DMS53 treated with DMSO at 0.1 percent for 48 hours (cell line): ENCODE measurements around the gene FBXO45.
"Not testable (repeated sequence)": the region's sequence is repeated elsewhere in the genome, so short reads cannot be mapped to it uniquely, and the experiment has no call there.

Source experiments
- DNase-seq: peaks from one replicate; lab custom pipeline; 2025; ENCODE audit not compliant: unreplicated experiment; lab: John Stamatoyannopoulos, UW

Gene FBXO45

GRCh38 chr3:196555295-196555694, 13.2 kb upstream of the FBXO45 start:
- no peak for DNase-seq

- DNase-seq: no peak
Measured at GRCh38 chr3:196557236-196557635, 11.2 kb upstream of the FBXO45 start.

GRCh38 chr3:196558476-196558875, 10.0 kb upstream of the FBXO45 start:
- no peak for DNase-seq

- DNase-seq: no peak
Measured at GRCh38 chr3:196559826-196560225, 8.6 kb upstream of the FBXO45 start.

DNA sequence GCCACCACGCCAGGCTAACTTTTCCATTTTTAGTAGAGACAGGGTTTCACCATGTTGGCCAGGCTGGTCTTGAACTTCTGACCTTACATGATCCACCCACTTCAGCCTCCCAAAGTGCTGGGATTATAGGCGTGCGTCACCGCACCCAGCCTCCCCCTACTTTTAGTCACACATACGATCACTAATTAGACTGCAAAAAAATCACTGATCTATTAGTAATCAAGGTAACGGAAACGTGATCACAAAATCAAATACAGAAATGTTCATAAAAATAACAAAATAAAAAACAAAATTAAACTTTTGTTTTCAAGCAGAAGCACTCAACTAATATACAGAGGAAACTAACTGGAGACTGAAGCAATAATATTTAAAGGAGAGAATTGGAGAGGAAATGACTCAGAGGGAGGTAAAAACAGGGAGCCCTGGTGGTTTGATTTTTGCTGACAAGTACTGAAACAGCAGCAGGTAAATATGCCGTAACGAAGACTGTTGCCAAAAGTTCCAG, 4.7 kb upstream of the FBXO45 start:
- no peak for DNase-seq

DNA sequence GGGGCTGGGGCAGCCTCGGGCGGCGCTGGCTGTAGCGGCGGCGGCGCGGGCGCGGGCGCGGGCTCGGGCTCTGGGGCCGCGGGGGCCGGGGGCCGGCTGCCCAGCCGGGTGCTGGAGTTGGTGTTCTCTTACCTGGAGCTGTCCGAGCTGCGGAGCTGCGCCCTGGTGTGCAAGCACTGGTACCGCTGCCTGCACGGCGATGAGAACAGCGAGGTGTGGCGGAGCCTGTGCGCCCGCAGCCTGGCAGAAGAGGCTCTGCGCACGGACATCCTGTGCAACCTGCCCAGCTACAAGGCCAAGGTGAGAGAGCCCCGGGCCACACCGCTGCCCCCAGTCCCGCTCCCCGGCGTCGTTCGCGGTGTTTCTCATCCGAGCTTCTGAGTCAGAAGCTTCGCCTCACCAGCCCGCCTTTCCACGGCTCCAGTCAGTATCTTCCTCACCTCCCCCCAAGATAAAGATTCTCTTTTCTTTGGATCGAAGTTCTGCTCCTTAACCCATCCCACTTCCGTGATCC, 600 bp downstream of the FBXO45 start:
- DNase-seq: no peak

DNA sequence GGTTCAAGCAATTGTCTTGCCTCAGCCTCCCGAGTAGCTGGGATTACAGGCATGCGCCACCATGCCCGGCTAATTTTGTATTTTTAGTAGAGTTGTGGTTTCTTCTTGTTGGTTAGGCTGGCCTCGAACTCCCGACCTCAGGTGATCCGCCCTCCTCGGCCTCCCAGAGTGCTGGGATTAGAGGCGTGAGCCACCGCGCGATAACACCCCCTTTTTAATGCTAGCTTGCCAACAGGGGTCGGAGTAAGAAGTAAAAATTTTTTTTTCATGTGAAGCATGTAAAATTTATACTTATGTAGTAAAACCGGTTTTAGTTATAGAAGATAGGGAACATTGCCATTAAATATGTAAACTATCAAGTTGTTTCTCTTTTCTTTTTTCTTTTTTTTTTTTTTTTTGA, 1.9 kb downstream of the FBXO45 start:
- DNase-seq: not testable (repeated sequence)

DNA sequence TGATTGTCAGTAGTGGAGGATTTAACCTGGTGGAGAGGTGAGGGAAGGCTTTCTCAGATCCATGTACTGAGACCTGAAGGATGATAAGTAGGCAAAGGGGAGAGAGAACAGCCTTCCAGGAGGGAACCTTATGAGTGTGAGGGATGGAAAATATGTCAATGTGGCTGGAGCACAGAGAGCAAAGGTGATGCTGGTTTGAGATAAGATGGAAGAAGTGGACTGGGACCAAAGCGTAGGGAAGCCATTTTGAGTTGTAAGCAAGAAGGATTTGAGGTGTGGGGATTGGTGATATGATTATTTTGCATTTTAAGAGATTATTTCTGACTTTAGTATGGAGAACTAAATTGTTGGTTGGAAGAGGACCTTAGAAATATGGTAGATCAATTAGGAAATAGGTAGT, 3.9 kb downstream of the FBXO45 start:
- DNase-seq: no peak

DNA sequence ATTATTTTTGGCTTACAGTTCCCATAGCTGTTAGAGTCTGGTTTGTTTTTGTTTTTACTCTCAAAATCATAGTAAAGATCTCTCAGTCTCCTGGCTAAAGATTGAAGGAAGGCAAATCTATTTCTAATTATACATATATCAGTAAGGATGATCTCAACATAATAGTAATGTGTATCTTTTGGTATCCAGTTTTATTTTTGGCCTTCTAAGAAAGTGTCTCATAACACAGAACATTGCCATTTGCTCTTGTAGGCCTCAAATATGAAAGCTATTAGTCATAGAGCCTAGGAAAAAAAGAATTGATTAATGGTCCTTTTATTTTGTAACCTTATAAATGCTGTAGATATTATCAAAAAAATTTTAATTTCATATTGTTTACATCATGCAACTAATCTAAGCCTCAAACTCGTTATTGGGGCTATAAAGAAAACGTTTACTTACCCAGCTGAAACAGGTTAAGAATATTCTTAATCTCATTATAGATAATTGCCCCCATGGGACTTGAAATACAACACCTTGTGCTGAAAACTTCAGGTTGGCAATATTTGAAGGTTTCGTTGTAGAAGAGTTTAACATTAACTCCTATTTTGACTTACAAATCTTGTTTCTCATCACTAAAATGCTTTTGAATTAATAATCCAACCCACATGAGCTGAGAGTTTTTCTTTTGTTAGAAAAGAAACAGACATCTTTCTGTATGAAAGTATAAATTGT, 16.7 kb downstream of the FBXO45 start:
- no peak for DNase-seq

DNA sequence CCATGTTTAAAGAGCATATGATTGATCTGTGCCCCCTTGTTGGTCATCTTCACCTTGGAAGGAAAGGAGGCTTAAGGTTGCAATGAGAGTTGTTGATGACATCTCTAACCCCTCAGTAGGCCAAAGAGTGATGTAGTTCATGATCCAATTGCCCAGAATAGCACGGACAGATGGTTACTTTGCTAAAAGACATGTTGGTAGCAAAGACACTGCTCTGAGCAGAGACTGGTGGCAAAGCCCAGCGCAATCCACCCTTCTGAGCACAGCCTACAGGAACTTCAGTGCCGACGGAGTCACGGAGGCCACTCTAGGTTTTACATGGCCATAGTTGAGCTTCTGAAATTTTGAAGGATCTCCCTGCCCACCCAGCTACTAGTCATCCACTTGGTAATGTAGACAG, 21.8 kb downstream of the FBXO45 start:
- no peak for DNase-seq

- no peak for DNase-seq
Measured at GRCh38 chr3:196596355-196596754, 27.9 kb downstream of the FBXO45 start.

DNA sequence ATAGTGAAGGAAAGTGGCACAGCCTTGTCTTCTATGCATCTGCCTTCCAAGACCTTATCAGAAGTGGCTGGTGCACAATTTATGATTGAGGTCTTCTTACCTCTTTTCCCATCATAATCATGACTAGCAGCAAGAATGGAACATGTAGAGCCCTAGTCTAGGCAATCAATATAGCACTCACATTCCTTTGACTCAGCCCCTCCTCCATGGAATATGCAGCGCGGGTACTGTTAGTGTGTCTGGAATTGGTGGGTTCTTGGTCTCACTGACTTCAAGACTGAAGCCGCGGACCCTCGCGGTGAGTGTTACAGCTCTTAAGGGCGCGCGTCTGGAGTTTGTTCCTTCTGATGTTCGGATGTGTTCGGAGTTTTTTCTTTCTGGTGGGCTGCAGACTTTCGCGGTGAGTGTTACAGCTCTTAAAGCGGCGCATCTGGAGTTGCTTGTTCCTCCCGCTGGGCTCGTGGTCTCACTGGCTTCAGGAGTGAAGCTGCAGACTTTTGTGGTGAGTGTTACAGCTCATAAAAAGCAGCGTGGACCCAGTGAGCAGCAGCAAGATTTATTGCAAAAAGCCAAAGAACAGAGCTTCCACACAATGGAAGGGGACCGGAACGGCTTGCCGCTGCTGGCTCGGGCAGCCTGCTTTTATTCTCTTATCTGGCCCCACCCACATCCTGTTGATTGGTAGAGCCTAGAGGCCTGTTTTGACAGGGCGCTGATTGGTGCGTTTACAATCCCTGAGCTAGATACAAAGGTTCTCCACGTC, 29.7 kb downstream of the FBXO45 start:
- not testable (repeated sequence) for DNase-seq

DNA sequence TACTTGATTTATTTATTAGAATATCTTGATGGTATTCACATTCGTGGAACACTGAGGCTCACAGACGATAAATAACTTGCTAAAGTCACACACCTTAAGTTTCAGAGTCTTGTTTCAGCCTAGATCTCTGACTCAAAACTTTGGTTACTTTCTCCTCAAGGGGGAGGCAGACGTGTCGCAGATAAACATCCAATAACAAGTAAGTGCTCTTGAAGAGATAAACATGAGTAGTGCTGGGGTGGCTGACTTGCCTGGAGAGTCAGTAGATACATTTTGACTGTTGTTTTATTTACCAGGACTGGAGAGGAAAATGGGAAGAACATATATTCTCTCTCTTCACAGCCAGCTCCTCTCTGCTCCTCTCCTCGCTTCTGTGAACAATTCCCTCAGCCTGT, 31.3 kb downstream of the FBXO45 start:
- DNase-seq: no peak

- DNase-seq: no peak
Measured at GRCh38 chr3:196600359-196600758, 31.9 kb downstream of the FBXO45 start.

DNA sequence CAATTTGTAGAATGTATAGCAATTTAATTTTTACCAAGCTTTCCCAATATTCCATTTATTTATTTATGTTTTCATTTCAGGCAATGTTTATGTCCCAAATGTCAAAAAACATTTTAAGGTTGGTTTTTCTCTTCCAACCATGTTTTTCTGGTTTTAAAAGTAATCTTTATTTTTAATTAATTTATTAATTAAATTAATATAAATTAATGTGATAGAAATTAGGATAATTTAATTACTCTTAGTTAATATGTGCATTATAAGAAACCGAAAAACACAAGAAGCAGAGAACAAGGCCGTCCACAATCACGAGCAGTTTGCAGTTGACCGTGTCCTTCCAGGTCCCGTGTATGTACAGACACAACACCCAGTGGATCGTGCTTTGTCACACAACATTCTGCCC, 34.2 kb downstream of the FBXO45 start:
- DNase-seq: no peak

GRCh38 chr3:196603683-196604082, 35.2 kb downstream of the FBXO45 start:
- DNase-seq: no peak

DNA sequence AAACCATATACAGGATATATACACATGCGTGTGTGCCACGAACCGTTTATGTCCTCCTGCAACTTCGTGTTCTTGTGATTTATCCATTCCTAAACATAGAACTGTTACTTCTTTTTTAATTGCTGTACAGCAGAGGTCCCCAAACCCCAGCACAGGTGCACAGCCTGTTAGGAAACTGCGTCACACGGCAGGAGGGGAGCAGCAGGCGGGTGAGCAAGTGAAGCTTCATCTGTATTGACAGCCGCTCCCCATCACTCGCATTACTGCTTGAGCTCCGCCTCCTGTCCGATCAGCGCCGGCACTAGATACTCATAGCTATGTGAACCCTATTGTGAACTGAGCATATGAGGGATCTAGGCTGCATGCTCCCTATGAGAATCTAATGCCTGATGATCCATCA, 36.1 kb downstream of the FBXO45 start:
- DNase-seq: no peak

DNA sequence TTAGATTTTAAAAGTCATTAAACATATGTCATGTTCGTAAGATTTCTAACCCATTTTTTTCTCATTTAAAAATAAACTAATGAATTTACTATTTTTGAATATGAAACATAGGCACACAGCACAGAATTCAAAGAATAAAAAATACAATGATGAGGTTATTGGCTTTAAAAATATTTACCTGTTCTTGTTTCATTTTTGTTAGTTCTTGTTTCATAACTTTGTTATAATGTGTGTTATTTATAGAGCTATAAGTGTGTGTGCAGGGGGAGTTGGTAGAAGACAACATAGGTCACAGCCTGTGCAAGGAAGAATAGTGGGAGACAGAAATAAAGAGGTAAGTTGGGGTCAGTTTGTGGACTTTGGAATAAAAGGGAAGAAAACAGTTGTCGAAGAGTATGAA, 40.2 kb downstream of the FBXO45 start:
- DNase-seq: no peak

DNA sequence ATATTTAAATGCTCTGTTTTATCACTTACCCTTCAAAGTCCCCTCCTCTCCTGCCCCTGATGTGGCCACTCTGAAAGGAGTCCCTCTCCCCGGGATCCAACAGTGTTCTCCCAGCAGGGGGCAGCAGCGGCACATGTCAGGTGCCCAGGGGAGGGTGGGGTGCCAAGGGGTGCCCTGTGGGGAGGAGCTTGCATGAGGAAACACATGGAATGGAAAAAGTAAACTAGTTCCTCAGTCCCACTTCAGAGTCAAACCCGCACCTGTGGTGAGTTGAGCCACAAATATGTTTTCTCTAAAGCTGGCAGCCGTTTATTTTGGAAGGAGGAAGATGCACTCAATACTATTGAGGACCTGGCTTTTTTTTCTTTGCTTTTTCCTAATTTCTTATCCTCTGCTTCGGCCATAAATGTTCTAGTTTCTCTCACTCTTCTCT, 40.9 kb downstream of the FBXO45 start:
- DNase-seq: peak; percentile 41

- DNase-seq: no peak
Measured at GRCh38 chr3:196609805-196610515, 41.5 kb downstream of the FBXO45 start.

- no peak for DNase-seq
Measured at GRCh38 chr3:196611761-196612483, 43.5 kb downstream of the FBXO45 start.
